ENCODE results near the gene IGSF23. TPM values are rescaled to one million over a fixed set of nuclear protein-coding genes. Genes with fewer than 3 reads are reported as not detected.

Gene IGSF23
- total RNA-seq, 1 experiment from 2014 or later, result not detected

- Histone ChIP-seq H3K79me1 (ENCODE audit: insufficient read depth, low read depth, low read length, poor library complexity, severe bottlenecking) (no peaks in the 10 kb centered on the region), H2BK15ac (ENCODE audit: low read depth, low read length) (no peak overlapping the region), H3K79me2 (ENCODE audit: insufficient read depth, low read length) (no peaks in the 10 kb centered on the region), H3K14ac (ENCODE audit: insufficient read depth, low read length) (no peak overlapping the region), H2BK12ac (ENCODE audit: insufficient read length, low read depth, low read length) (no peak overlapping the region), H2AK5ac (ENCODE audit: insufficient read length, low read length) (no peak overlapping the region), H3K4me1 (ENCODE audit: insufficient read depth, low read length) (no peaks in the 10 kb centered on the region; the same call in 1 of the 2 replicates), H3K27me3 (ENCODE audit: insufficient read depth, low read length) (no peaks in the 10 kb centered on the region), H3K9ac (ENCODE audit: extremely low read depth, insufficient read length, low read length) (no peak overlapping the region), H3K23ac (ENCODE audit: insufficient read length, low read depth, low read length) (no peak overlapping the region), H3K56ac (ENCODE audit: insufficient read length, low read depth, low read length) (no peak overlapping the region), H2BK5ac (ENCODE audit: insufficient read length, low read length) (no peak overlapping the region), H3K27ac (ENCODE audit: insufficient read length, low read depth, low read length) (no peak overlapping the region), H3T11ph (ENCODE audit: low read length) (no peak overlapping the region), H4K91ac (ENCODE audit: insufficient read length, low read depth, low read length) (no peak overlapping the region), H4K5ac (ENCODE audit: insufficient read length, low read depth, low read length) (no peak overlapping the region), H2AFZ (ENCODE audit: low read length) (no peak overlapping the region), H3K18ac (ENCODE audit: insufficient read length, low read depth, low read length) (no peak overlapping the region), H4K8ac (replicated peaks; ENCODE audit: insufficient read length, low read depth, low read length) (no peak overlapping the region), H3K23me2 (ENCODE audit: insufficient read length, low read depth, low read length, poor library complexity, severe bottlenecking) (no peaks in the 10 kb centered on the region), H3K9me3 (ENCODE audit: control insufficient read depth, low read depth, low read length) (no peaks in the 10 kb centered on the region), H2BK20ac (ENCODE audit: low read depth, low read length, poor library complexity, severe bottlenecking) (no peak overlapping the region), H3K4ac (ENCODE audit: low read depth, low read length) (no peak overlapping the region), H3K4me2 (ENCODE audit: insufficient read depth, insufficient read length, low read length) (no peak overlapping the region), H2BK120ac (ENCODE audit: low read depth, low read length, poor library complexity, severe bottlenecking) (no peak overlapping the region), H4K20me1 (ENCODE audit: control insufficient read depth, insufficient read depth, insufficient read length) (no peaks in the 10 kb centered on the region)
- Mint-ChIP-seq H3K4me3 (no peak overlapping the region), H3K9me3 (peaks cover 0 to 3% of the 10 kb centered on the region in 2 experiments; a peak in 2 of 5 replicates), H3K36me3 (ENCODE audit: insufficient read depth in 1 of 3, low read depth in 3 of 3) (no peaks in the 10 kb centered on the region; a peak in 1 of 7 replicates), H3K4me1 (peaks cover 30 to 33% of the 10 kb centered on the region in 2 experiments), H3K27me3 (ENCODE audit: low read depth) (peaks cover 6% of the 10 kb centered on the region), H3K27ac (no peak overlapping the region)
- no peak for DNase-seq
- no CpG with 5 or more reads among the region's 3 CpGs for WGBS (ENCODE audit: extremely low coverage, insufficient read length, low lambda C conversion rate)
- TF ChIP-seq CTCF (conservative IDR thresholded peaks at IDR 0.05), result no peak
These were observed 14.5 kb upstream of the IGSF23 start for GRCh38 chr19:44598880-44599279.

Measured in H9 (cell line).